Neural cell (in vitro differentiated cells): Measurements from ENCODE around the gene ARPC4. TPM values are rescaled to one million over a fixed set of nuclear protein-coding genes. Genes with fewer than 3 reads are reported as not detected.

Source experiments
- H2AFZ ChIP-seq: fragments of 200-600, 300-800 bp; sonication (generic), shearing (Covaris generic); 2 replicates; pipeline ENCODE4 v1.6.0; 2014; ENCODE audit warnings: low read depth, mild to moderate bottlenecking, antibody characterized with exemption, low read length, moderate library complexity
- H3F3A ChIP-seq: fragments of 200-600 bp; shearing (Covaris generic); 2 replicates; pipeline ENCODE4 v1.6.1; 2016; ENCODE audit warnings: mild to moderate bottlenecking, moderate library complexity, mixed read lengths, antibody characterized with exemption, low read length; ENCODE audit not compliant: insufficient read depth, poor library complexity, severe bottlenecking
- H3K27ac ChIP-seq: fragments of 200-600, 300-800 bp; sonication (generic), shearing (Covaris generic); 2 replicates; pipeline ENCODE4 v1.5.1; 2014; ENCODE audit warnings: mild to moderate bottlenecking, low read length, moderate library complexity
- H3K27me3 ChIP-seq: fragments of 300-800, 200-600 bp; sonication (generic), shearing (Covaris generic); 2 replicates; pipeline ENCODE4 v1.6.0; 2014; ENCODE audit warnings: mild to moderate bottlenecking, low read depth, low read length, moderate library complexity; ENCODE audit not compliant: insufficient read depth
- H3K36me3 ChIP-seq: fragments of 300-800, 200-600 bp; sonication (generic), shearing (Covaris generic); 2 replicates; pipeline ENCODE4 v1.5.1; 2014; ENCODE audit warnings: mild to moderate bottlenecking, antibody characterized with exemption, low read length, moderate library complexity; ENCODE audit not compliant: insufficient read depth
- H3K4me2 ChIP-seq: fragments of 300-800, 200-600 bp; sonication (generic), shearing (Covaris generic); 2 replicates; pipeline ENCODE4 v1.6.0; 2014; ENCODE audit warnings: mild to moderate bottlenecking, low read length
- H3K4me3 ChIP-seq: fragments of 300-800, 200-600 bp; sonication (generic), shearing (Covaris generic); 2 replicates; pipeline ENCODE4 v1.5.1; 2014; ENCODE audit warnings: mild to moderate bottlenecking, low read length, moderate library complexity
- H3K79me2 ChIP-seq: fragments of 200-600 bp; shearing (Covaris generic); replicated peaks from 2 replicates; pipeline ENCODE4 v1.6.0; 2014; ENCODE audit warnings: mild to moderate bottlenecking, low read length, moderate library complexity; ENCODE audit not compliant: insufficient read depth
- H3K9ac ChIP-seq: fragments of 300-800, 200-600 bp; sonication (generic), shearing (Covaris generic); 2 replicates; pipeline ENCODE4 v1.6.1; 2016; ENCODE audit warnings: mild to moderate bottlenecking, low read length, mixed read lengths
- H3K9me2 ChIP-seq: fragments of 200-600 bp; shearing (Covaris generic); 2 replicates; pipeline ENCODE4 v1.6.1; 2016; ENCODE audit warnings: mild to moderate bottlenecking, low read length, mixed read lengths; ENCODE audit not compliant: insufficient read depth
- H3K9me3 ChIP-seq: fragments of 200-600, 300-800 bp; sonication (generic), shearing (Covaris generic); 2 replicates; pipeline ENCODE4 v1.6.1; 2016; ENCODE audit warnings: mild to moderate bottlenecking, mixed run types, low read length, moderate library complexity, mixed read lengths
- H4K20me1 ChIP-seq: fragments of 200-600 bp; shearing (Covaris generic); 2 replicates; pipeline ENCODE4 v1.6.1; 2016; ENCODE audit warnings: mild to moderate bottlenecking, mixed run types; ENCODE audit not compliant: insufficient read depth
- CTCF ChIP-seq: fragments of 450-650 bp; IDR thresholded peaks from 2 replicates; pipeline ENCODE4 v1.5.1; 2014; ENCODE audit warnings: antibody characterized with exemption, mild to moderate bottlenecking, moderate library complexity; ENCODE audit not compliant: poor library complexity, severe bottlenecking
- EP300 ChIP-seq: fragments of 450-650 bp; conservative IDR thresholded peaks from 2 replicates; pipeline ENCODE4 v1.6.1; 2014; ENCODE audit warnings: antibody characterized with exemption, mild to moderate bottlenecking, moderate library complexity; ENCODE audit not compliant: poor library complexity, severe bottlenecking
- EZH2 ChIP-seq: fragments of 200-600, 300-800 bp; shearing (Covaris generic), sonication (generic); IDR thresholded peaks from 2 replicates; pipeline ENCODE4 v1.6.1; 2014; ENCODE audit warnings: antibody characterized with exemption, low read length, borderline replicate concordance, mild to moderate bottlenecking; ENCODE audit not compliant: insufficient read depth, poor library complexity, severe bottlenecking
- MXI1 ChIP-seq: fragments of 450-650 bp; conservative IDR thresholded peaks from 2 replicates; pipeline ENCODE4 v1.6.1; 2014; ENCODE audit warnings: antibody characterized with exemption, mild to moderate bottlenecking; ENCODE audit not compliant: poor library complexity, severe bottlenecking
- POLR2AphosphoS5 ChIP-seq: IDR thresholded peaks from 2 replicates; pipeline ENCODE4 v1.6.1; 2012
- RAD21 ChIP-seq: fragments of 450-650 bp; conservative IDR thresholded peaks from 2 replicates; pipeline ENCODE4 v1.6.1; 2014; ENCODE audit warnings: antibody characterized with exemption, mild to moderate bottlenecking, moderate library complexity
- REST ChIP-seq: IDR thresholded peaks from 2 replicates; pipeline ENCODE4 v1.6.1; 2012; ENCODE audit warnings: borderline replicate concordance
- SMC3 ChIP-seq: fragments of 450-650 bp; conservative IDR thresholded peaks from 2 replicates; pipeline ENCODE4 v1.6.1; 2014; ENCODE audit warnings: antibody characterized with exemption, mild to moderate bottlenecking, moderate library complexity; ENCODE audit not compliant: poor library complexity
- TAF1 ChIP-seq: IDR thresholded peaks from 2 replicates; pipeline ENCODE4 v1.6.1; 2012; ENCODE audit warnings: low read depth
- polyA plus RNA-seq: library from polyadenylated mRNA; depleted of rRNA; stranded (reverse); fragments of >200 nt; gene quantifications from 2 replicates; pipeline ENCODE4 v1.2.3, GENCODE V29; 2014

The ARPC4 gene
- polyA plus RNA-seq, 1 donor from 2014 or later, result 179 TPM

GRCh38 chr3:9779721-9780457, 13.0 kb upstream of the ARPC4 start:
- Histone ChIP-seq H3K9me2 (no peaks in the 10 kb centered on the region), H3K27ac (no peak overlapping the region), H2AFZ (no peak overlapping the region), H4K20me1 (no peaks in the 10 kb centered on the region), H3K4me2 (no peak overlapping the region), H3F3A (no peaks in the 10 kb centered on the region), H3K79me2 (no peaks in the 10 kb centered on the region), H3K4me3 (no peak overlapping the region), H3K27me3 (no peaks in the 10 kb centered on the region), H3K9me3 (no peaks in the 10 kb centered on the region), H3K9ac (no peak overlapping the region), H3K36me3 (no peaks in the 10 kb centered on the region)
- TF ChIP-seq EP300 (no peak), MXI1 (no peak), EZH2 (no peak), POLR2AphosphoS5 (no peak), TAF1 (no peak), RAD21 (no peak), REST (no peak), CTCF (no peak), SMC3 (no peak)

DNA sequence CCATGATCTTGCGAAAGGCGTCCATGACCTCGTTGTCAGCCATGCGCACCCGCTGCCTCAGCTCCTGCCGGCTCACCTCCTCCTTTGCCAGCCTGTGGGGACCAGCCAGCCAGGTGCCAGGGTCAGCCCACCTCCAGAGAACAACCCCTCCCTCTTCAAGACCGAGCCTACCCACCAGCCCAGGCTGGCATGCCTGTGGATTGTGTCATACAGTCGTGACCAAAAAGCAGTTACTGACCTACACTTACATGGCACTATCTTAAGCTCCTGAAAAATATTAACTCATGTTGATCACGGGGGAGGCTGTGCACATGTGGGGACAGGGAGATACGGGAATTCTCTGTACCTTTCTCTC, 12.4 kb upstream of the ARPC4 start:
- Histone ChIP-seq H3K79me2 (no peaks in the 10 kb centered on the region), H3K27ac (no peak overlapping the region), H3K9me3 (no peaks in the 10 kb centered on the region), H4K20me1 (no peaks in the 10 kb centered on the region), H2AFZ (no peak overlapping the region), H3K4me2 (no peak overlapping the region), H3K4me3 (no peak overlapping the region), H3K36me3 (no peaks in the 10 kb centered on the region), H3F3A (no peaks in the 10 kb centered on the region), H3K9me2 (no peaks in the 10 kb centered on the region), H3K27me3 (no peaks in the 10 kb centered on the region), H3K9ac (no peak overlapping the region)
- TF ChIP-seq SMC3, result no peak
- no peak for TF ChIP-seq TAF1
- no peak for TF ChIP-seq CTCF
- no peak for TF ChIP-seq RAD21
- no peak for TF ChIP-seq POLR2AphosphoS5
- TF ChIP-seq EZH2, result no peak
- TF ChIP-seq MXI1, result no peak
- TF ChIP-seq REST, result no peak
- no peak for TF ChIP-seq EP300
